Inflammatory macrophage (primary cell): ENCODE measurements around the gene GMPPB.
"Not testable (repeated sequence)": the region's sequence is repeated elsewhere in the genome, so short reads cannot be mapped to it uniquely, and the experiment has no call there.

Experiments used
- DNase-seq, 2 donors: peaks; one replicate each; pipeline ENCODE4 v3.0.0-alpha.2; 2020 to 2022
- total RNA-seq, 18 experiments: gene quantifications; one replicate each; lab custom pipeline; 2026; ENCODE audit warnings: mixed read lengths in 6 of 18, inconsistent platforms in 2 of 18; lab: John Stamatoyannopoulos, UW

Gene GMPPB
- total RNA-seq = 15.2 to 67.2 (median 34.9) reads per million in 18 experiments

DNA sequence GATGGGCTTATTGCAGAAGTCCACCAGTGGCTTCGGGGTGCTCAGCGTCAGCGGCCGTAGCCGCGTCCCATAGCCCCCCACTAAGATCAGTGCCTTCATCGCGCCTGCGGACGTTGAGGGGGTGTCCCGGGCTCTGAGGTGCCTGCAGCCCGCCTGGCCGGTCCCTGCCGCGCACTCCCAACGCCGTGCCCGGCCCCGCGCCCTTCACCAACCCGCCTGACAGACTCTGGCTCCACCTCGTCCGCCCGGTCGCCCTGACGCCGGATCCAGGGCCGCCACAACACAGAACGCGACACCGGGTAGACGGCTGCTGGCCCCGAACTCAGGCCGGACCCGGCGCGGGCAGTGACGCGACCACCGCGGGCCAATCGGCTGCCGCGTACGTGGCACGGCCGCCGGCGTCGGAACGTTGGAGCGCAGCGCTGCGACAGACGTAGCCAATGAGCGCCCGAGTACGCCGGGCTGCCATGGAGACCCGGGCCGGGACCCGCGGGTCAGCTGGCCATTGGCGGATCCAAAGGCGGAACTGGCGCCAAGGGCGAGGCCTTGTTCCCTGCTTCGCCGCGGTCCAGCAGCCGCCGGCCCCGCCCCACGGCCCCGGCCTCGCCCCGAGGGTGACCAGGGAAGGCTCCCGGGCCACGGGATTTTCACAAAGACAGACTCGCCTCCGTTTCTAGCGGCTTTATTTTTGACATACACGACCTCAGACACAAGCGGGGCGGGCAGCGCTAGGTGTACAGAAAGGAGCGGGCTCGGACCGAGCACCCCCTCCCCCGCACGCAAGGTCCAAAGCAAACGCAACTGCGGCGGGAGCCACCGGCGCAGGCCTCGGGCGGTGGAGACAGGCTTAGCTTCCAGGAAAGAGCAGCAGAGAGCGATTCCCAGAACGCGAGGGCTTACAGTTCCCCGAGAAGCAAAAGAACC lies at the start of gene GMPPB:
Gene GMPPB, minus strand, starts transcription at position 324 of the 924 bp plus-strand sequence. Its CDS starts 225 bp downstream, at position 99.
- DNase-seq = peak; percentile 98 to 99

DNA sequence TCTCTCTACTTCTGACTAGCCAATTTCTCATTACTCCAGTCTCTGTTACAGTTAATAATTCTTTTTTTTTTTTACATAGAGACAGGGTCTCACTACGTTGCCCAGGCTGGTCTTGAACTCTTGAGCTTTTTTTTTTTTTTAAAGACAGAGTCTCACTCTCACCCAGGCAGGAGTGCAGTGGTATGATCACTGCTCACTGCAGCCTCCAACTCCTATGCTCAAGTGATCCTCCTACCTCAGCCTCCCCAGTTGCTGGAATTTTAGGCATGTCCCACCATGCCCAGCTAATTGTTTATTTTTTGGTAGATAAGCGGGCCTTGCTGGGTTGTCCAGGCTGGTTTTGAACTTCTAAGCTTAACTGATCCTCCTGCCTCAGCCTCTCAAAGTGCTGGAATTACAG lies 49.0 kb upstream of the GMPPB start:
- no peak for DNase-seq

- DNase-seq = no peak
These were observed 47.7 kb upstream of the GMPPB start for GRCh38 chr3:49771340-49771938.

DNA sequence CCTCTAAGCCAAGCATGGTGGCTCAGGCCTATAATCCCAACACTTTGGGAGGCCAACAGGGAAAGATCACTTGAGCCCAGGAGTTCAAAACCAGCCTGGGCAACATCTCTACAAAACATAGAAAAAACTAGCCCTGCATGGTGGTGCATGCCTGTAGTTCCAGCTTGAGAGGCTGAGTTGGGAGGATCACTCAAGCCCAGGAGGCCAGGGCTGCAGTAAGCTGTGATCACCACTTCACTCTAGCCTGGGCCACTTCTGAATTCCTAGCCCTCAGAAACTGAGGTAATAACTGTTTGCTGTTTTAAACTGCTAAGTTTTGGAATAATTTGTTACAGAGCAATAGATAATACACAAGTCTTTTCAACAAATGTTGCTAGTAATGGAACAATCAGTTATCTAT lies 46.2 kb upstream of the GMPPB start:
- DNase-seq = no peak

- no peak for DNase-seq
These were observed 45.6 kb upstream of the GMPPB start for GRCh38 chr3:49769286-49769915.

GRCh38 chr3:49763981-49764380 lies 40.2 kb upstream of the GMPPB start:
- DNase-seq = no peak

DNA sequence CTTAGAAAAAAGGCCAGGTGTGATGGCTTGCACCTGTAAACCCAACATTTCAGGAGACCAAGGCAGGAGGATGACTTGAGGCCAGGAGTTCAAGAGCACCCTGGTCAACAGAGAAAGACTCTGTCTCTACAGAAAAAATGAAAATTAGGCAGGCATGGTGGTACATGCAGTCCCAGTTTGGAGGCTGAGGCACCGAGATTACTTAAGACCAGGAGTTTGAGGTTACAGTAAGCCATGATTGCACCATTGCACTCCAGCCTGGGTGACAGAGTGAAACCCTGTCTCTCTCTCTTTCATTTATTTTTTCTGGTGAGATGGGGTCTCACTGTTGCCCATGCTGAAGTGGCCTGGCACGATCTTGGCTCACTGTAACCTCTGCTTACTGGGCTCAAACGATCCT lies 37.9 kb upstream of the GMPPB start:
- no peak for DNase-seq

- DNase-seq = no peak
These were observed 35.5 kb upstream of the GMPPB start for GRCh38 chr3:49759226-49759625.

- no peak for DNase-seq
These were observed 33.4 kb upstream of the GMPPB start for GRCh38 chr3:49757197-49757596.

- DNase-seq = no peak
These were observed 32.3 kb upstream of the GMPPB start for GRCh38 chr3:49756036-49756435.

- DNase-seq = no peak
These were observed 30.8 kb upstream of the GMPPB start for GRCh38 chr3:49754536-49754935.

- no peak for DNase-seq
These were observed 27.8 kb upstream of the GMPPB start for GRCh38 chr3:49751501-49751900.

DNA sequence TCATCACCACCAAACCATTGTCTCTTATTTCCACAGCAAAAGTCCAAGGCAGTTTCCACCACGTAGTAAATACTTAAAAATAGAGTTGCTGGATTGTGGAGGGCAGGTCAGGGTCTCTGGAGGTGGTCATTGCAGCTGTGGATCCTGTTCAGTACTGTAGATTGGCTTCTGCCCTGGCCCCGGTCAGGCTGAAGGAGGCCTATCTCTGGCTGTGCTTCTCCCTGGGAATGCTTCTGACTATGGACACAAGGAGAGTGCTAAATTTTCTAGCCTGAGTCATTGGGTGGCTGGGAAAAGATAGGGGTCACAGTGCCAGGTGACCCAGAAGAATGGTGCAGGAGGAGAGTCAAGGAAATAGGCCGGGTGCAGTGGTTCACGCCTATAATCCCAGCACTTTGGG lies 26.3 kb upstream of the GMPPB start:
- no peak for DNase-seq

DNA sequence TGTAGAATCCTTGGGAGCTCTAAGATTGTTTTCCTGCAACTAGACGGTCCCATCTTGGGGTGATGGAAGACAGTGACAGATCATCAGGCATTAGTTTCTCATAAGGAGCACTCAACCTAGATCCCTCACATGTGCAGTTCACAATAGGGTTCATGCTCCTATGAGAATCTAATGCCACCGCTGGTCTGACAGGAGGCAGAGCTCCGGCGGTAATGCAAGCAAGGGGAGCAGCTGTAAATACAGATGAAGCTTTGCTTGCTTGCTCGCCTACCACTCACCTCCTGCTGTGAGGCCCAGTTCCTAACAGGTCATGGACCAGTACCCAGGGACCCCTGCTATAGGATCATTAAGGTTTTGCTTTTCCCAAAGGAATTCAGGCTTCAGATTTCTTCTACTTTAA lies 25.1 kb upstream of the GMPPB start:
- DNase-seq = not testable (repeated sequence)

DNA sequence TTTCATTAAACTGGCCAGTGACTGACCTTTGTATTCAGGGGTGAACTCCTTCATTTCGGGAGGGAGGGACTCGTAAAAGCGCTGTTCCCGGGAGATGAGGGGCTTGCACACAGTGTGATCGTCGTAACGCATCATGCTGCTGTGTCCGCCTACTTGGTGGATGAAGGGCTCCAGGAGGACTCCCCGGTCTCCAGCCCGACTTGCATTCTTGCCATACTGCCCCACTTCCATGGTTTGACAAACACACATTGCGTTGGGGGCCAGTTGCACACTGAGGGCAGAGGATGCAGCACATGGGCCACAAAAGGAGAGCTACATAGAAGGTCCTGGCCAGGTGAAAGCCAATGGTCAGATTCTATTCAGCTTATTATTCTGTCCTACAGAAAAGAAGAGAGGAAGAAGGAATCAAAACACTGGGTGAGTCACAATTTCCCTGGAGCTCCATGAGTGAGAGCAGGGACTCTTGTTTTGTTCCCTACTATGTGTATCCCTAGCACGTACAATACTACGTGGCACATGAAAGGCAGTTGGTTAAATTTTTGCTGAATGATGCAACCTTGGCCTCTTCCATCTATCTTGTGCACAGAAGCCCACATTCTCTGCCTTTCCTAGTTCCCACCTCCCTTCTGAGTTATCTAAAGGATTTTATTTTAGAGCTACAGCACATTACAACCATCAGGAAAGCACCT lies 24.2 kb upstream of the GMPPB start:
- no peak for DNase-seq

GRCh38 chr3:49745986-49746385 lies 22.2 kb upstream of the GMPPB start:
- no peak for DNase-seq

DNA sequence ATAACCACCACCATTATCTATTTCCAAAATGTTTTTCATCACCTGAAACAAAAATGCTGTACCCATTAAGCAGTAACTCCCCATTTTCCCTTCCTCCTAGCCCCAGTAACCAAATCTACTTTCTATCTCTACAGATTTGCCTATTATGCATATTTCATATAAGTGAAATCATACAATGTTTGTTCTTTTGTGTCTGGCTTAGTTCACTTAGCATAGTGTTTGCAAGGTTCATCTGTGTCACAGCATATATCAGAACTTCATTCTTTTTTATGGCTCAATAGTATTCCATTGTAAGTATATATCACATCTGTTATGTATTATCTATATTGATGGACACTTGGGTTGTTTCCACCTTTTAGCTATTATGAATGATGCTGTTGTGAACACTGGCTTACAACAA lies 16.7 kb upstream of the GMPPB start:
- DNase-seq = no peak

DNA sequence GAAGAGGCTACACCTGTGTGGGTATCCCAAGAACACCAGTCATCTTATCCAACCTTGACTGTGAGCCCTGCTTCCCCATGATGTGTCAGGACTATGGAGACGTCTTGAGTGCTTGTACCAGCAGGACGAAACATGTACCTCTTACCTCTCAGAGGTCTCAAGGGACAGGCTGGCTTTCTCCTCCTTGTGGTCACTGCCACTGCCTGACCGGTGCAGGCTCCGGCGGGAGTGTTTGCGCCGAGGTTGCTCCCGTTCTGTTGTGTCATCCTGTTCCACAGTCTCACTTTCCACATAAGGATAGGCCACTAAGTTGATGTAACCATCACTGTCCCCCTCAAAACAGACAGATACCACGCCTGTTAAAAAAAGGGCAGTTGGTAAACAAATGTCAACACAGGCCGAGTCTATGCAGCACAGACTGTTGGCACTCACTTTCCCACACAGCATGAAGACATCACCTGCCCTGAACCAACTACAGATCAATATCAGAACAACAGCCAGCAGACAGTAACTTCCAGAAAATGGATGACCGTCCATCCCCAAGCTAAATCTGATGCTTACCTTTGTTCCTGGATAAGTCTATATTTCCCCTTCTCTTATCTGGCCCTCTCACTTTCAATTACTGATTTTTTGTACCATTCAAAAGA lies 14.4 kb upstream of the GMPPB start:
- no peak for DNase-seq

- no peak for DNase-seq
These were observed 11.0 kb upstream of the GMPPB start for GRCh38 chr3:49734752-49735151.

DNA sequence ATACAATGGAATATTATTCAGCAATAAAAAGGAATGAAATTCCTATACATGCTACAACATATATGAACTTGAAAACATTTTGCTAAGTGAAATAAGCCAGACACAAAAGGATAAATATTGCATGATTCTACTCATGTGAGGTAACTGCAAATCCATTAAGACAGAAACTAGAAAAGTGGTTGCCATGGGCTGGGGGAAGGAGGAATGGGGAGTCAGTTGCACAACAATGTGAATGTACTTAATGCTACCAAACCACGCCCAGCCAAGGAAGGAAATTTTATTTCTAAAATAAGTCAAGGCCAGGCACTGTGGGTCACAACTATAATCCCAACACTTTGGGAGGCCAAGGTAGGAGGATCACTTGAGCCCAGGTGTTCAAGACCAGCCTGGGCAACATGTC lies 9.8 kb upstream of the GMPPB start:
- DNase-seq = peak in 1 of 2 donors; percentile 32

DNA sequence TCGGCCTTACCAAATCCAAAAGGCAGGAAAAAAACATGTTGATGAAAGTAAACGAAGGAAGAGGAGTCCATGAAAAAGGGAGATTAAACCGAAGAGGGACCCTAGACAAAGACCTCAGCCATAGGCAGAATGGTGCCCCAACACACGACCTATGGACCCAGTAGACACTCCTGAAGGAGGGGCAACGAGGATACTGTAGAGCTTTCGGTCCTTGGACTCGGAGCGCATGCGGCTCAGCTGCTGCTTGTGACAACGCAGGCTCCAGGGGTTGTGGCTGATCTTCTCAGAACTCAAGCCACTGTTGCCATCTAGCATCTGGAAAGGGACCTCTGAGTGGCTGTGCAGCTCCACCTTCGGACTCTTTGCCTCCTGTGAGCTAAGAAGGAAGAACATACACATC lies 8.8 kb upstream of the GMPPB start:
- no peak for DNase-seq

DNA sequence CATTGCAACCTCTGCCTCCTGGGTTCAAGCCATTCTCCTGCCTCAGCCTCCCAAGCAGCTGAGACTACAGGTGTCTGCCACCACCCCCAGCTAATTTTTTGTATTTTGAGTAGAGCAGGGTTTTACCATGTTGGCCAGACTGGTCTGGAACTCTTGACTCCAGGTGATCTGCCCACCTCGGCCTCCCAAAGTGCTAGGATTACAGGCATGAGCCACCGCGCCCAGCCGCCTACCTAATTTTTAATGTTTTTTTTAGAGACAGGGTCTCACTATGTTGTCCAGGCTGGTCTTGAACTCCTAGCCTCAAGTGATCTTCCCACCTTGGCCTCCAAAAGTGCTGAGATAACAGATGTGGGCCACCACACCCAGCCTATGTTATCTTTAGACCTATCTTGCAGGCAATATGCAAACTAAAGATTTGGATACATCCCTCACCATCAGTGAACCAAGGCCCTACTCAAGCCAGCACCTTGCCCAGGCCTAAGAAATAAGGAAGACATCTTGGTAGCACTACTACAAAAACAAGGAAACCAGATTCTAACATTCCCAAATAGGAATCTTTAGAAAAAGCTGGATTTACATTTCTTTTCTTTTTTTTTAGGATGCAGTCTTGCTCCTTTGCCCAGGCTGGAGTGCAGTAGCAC lies 6.3 kb upstream of the GMPPB start:
- DNase-seq = no peak
